HG03442 (cell line): ENCODE data around the gene NSD2.

Experiments
- ATAC-seq: cut with Tn5 transposase; IDR thresholded peaks from one replicate; pipeline ENCODE4 v1.9.1; 2021; ENCODE audit warnings: mild to moderate bottlenecking, moderate library complexity; ENCODE audit not compliant: unreplicated experiment

Gene NSD2

DNA sequence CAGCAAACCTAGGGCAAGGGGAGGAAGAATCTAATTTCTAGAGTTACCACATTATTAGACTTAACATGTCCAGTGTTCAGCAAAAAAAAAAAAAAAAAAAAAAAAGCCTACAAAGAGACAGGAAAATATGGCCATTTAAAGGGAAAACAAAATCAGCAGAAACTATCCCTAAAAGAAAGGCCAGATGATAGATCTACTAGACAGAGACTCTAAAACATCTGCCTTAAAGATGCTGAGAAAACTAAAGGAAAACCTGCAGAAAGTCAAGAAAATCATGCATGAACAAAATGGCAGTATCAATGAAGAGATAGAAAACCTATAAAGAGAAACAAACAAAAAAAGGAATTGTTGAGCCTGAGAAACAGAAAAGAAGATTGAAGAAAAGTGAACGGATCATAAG is 93.8 kb downstream of the NSD2 start:
- ATAC-seq, result no peak

- ATAC-seq, result no peak
These were observed 96.4 kb downstream of the NSD2 start for GRCh38 chr4:1967512-1968149.

DNA sequence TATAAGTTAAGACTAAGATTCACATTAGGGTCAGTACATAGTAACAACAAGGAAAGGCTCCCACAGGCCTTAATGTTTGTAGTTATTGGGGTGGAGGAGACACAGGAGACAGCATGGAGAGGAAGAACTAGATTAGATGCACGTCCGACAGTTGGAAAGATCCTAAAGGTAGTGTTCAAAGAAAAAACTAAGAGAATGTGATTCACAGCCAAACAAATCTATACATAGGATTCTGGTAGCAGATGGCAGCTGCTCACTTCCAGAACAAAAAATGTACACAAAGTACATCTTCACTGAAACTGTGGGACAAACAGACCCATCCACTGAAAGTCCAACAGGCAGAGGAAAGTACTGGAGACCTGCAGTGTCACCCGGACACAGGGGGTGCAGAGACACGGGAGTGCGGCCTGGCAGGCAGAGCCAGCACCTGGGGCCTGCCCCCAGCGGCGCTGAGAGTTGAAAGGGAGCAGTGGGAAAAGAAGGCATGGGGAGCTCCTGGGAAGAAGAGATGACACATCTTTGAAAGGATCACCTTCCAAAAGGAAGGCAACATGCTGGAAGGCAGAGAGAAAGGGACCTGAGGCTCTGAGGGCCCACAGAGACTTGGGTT is 97.6 kb downstream of the NSD2 start:
- no peak for ATAC-seq

GRCh38 chr4:1969928-1970723 is 98.9 kb downstream of the NSD2 start:
- no peak for ATAC-seq

DNA sequence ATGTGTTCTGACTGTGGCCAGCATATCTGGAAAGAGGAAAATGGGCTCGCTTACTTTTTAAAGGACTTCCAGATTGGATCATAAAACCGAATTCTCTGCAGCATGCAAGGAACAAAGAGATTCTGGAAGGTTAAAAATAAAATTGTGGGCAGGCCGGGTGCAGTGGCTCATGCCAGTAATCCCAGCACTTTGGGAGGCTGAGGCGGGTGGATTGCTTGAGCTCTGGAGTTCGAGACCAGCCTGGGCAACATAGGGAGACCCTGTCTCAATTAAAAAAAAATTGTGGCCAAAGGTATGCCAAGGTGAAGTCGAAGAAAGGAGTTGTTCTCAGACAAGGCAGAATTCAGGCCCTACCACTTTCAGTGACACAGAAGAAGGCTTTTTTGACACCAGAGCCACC is 99.7 kb downstream of the NSD2 start:
- ATAC-seq, result no peak

DNA sequence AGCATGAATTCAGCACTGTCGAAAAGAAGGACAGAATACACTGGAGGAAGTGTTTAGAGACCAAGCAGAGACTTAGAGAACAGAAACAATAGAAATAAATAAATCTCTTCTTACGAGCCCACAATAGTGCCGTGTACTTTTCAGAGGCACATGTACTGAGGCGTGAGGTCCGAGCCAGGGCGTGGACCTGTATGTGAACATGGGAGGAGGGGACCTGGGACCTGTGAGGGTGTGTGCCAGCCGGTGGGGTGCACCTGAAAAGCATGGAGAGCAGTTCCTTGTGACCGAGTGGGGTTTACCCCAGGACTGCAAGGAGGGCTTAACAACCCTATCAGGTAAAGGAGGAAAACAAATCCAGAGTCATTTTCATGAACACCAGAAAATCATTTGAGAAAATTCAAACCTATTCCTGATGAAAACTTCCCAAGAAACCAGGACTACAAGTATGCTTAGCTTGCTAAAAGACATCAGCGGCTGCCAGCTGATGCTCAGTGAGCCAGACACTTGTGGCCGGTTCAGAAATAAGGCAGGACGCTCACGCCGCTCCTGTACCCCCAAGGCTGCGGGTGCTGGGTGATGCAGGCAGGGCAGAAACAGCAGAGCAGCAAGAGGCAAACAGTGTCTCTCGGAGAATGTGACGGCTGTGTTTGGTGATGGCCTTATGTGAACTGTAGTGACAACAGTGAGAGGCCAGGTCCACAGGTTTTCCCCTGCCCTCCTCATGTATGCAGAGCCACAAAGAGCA is 100.4 kb downstream of the NSD2 start:
- no peak for ATAC-seq

DNA sequence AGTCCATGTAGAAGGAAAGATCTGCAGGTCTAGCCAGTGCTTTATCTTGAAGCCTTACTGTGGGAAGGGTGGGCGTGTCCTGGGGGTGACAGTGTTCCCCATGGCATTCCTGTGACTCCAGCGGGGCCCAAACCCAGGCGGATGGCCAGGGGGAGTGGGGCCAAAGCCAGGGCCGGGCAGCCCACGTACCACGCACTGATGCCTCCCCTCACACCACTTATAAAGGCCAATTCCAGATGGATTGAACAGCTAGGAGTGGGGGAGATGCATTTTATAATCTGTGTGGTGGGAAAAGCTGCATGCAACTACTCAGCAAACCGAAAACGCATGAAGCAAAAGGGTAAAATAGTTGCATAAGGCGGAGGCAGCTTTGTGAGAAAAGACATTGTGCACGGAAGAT is 101.2 kb downstream of the NSD2 start:
- ATAC-seq, result no peak

DNA sequence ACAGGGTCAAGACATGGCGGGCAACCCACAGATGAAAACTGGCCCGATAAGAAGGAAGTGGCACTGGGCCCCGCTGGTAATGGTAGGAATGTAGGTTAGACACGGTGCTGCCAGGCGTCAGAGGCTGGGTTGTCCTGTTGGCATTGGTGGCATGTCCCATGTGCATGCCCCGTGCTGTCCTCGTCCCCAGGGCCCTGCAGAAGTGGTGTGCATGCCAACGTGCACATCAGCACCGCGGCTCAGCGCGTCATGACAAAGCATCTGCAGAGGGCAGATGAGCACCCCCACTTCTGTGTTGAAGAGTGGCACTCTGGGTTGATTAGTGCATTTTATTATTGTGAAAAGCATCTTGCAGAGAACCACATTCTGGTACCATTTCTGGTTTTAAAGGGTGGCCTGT is 102.0 kb downstream of the NSD2 start:
- ATAC-seq, result no peak

DNA sequence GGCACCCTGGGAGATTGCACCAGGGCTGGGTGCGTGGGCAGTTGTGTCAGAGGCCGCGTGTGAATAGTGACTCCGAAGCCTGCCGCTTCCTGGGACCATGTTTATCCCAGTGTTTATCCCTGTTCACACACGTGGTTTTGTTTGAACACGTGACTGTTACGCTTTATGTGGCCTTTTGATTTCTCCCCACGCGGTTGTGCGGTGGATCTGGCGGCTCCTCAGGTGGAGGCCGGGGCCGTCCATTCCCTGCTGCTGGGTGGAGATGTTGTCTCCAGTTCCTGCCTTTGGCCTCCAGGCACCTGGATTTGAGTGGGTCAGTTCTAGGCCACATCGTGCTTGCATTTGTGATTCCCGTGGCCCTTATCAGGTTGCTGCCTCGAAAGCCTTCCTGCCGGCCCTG is 102.5 kb downstream of the NSD2 start:
- ATAC-seq, result no peak

DNA sequence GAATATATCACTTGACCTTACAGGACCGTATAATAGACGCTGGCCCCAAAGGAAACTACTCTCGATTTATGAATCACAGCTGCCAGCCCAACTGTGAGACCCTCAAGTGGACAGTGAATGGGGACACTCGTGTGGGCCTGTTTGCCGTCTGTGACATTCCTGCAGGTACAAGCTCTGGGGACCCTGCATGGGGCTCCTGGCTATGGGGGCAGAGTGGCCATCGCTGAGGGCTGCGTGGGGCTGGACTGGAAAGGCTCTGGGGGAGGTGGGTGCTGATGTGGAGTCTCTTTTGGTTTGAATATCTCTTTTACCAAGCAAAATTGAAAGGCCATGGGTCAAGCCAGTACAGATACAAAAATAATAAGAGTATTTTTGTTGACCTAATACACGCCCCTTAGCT is 103.6 kb downstream of the NSD2 start:
- ATAC-seq, result no peak

- ATAC-seq, result no peak
These were observed 104.2 kb downstream of the NSD2 start for GRCh38 chr4:1975391-1975801.

DNA sequence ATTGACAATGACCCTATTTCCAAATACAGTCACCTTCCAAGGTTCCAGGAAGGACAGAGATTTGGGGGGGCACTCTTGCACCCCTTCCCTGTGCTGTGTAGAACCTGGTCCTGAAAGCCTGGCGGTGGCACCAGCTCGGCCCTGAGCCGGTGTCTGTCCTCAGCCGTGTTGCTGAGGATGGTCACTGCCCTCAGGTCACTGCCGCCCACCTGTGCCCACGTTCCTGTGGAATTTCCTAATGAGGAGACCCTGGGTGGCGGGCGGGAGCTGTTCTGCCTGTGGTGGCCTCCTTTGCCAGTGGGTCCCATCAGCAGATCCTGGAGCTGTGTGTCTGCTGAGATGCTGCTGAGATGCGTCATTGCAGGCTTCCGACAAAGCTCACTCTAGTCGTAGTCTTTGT is 104.7 kb downstream of the NSD2 start:
- no peak for ATAC-seq

DNA sequence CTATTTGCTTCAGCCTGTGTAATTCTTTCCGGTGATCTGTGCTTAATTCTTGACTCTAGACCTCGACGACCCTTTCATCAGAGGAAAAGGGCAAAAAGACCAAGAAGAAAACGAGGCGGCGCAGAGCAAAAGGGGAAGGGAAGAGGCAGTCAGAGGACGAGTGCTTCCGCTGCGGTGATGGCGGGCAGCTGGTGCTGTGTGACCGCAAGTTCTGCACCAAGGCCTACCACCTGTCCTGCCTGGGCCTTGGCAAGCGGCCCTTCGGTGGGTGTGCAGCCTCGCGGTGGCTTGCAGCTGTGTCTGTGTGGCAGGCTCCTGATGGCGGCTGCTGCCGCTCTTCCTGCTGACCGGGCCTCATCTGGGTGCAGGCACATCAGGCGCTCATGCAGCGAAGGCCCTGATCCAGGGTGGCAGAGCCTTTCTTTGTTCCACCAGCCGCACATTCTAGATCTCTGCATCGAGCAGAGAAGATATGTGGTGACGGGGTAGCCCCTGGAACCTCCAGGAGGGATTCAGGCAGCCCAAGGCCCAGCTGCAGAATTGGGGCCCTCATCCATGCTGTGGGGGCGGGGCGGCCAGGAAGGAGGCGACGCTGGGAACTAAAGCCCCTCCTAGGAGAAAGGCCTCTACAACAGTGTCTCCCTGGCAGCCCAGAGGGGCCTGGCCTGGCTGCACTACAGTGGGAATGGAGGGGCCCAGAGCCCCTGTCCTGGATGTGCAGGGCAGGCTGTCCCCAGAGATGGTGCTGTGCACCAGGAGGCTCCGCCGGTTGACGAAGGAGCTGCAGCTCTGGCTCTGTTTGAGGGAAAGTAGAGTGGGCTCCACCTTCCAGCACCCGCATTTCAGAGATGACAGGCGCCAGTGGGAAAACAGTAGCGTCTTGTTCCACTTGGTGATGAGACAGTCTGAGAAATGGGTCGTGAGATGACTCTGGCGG is 105.5 kb downstream of the NSD2 start:
- ATAC-seq, result no peak

DNA sequence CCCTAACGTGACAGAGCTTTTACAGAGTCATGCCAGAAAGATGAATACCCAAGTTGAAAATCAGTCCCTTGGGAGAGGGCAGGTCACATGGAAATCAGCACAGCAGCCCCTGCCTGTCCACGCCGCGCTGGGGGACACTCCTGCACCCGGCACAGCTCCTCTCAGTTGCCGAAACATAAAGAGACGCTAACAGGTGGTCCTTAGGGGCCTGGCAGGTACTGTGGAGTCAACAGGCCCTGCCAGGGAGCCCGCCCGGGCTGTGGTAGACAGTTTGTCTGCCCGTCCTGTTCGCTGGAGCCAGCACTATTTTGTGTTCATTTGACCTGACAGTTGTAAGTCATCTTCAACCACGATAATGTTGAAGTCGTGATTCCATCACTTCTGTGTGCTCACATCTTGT is 107.0 kb downstream of the NSD2 start:
- no peak for ATAC-seq

DNA sequence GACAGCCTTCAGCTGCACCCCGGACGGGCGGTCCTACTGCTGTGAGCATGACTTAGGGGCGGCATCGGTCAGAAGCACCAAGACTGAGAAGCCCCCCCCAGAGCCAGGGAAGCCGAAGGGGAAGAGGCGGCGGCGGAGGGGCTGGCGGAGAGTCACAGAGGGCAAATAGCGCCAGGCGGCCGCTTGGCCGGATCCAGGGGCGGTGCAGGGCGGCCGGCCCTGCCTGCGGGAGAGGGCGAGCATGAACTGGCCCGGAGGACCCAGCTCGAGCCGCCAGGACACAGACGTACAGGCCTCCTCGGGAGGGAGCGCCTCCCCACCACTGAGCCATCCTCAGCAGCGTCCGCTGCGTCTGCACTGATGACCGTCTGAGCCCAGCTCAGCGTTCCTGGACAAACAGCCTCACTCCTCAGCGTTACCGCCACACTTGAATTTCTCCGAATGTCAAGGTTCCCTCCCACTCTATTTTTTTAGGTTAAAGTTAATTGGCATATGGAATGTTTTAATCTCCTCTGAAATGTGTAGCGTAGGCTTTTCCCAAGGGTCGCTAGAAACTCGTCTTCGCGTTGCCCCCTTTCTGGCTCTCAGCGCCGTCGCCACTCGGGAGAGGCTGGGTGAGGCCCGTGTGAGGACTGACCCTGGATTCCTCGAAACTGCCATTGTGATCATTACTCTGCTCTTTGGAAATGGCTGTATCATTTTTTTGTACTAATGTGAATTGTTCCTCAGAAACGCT is 107.7 kb downstream of the NSD2 start:
- no peak for ATAC-seq

GRCh38 chr4:1979477-1980196 is 108.4 kb downstream of the NSD2 start:
- ATAC-seq, result no peak

DNA sequence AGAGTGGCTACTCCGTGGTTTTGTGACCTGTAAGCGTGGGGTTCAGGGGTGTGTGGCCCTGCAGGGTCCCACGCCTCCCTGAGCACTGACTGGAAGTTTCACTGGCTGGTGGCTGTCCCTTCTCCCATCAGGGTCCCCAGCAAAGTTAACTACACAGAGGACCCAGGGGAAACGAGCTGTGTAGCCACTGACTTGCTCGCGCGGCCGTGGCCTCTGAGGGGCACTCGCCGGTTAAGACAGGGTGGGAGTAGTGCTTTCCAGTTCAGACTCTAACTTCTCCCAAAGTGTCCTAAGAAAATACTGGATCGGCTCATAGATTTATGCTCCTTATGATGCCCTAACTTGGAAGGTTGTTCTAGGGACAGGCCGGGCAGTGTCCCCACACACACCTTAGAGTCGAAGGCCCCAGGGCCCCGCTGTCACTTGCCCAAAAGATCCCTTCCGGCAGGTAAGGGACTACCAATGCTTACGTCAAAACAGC is 109.4 kb downstream of the NSD2 start:
- ATAC-seq, result no peak

GRCh38 chr4:1981251-1982058 is 110.3 kb downstream of the NSD2 start:
- ATAC-seq, result no peak
